Measurements from ENCODE around the gene LRP5. TPM values are rescaled to one million over a fixed set of nuclear protein-coding genes. Genes with fewer than 3 reads are reported as not detected.

Gene LRP5
- total and polyA plus RNA-seq, 9 of the 15 experiments (the other 6 are each of a cell fraction or from before 2014, with no cell fraction given) = 0.48 to 44.2 (median 13.5) TPM

DNA sequence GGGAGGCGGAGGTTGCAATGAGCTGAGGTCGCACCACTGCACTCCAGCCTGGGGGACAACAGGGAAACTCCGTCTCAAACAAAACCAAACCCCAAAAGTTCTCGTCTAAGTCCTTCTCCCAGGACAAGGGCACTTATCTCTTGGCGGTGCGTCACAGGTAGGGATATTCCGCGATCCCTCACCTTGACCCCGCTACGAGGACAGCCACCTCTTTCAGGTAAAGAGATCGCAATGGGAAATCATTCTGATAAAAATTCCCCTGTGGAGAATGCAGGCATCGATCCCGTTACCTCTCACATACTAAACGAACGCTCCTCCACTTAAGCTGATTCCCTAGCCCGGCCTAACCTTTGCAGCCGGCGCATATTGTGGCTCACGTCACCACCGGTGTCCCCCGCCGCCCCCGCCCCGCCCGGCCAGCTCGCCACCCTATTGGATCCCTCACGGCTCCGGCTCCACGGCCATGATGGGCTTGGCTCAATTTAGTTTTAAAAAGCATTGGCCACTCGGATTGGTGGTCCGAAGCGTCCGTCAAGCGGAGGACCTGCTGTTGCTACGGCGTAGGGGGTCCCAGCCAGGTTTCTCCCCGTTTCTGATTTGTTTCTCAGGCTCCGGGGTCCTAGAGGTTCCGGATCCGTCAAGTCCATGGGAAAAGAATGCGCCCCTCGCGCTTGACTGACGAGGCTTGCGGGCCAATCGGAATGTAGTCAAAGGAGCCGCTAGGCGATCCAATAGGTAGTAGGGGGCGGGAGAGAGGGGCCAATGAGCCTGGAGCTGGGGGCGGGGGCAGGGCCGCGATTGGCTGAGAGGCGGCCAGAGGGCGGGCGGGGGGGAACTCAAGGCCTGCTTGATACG, 147.7 kb downstream of the LRP5 start (continued):
- TF ChIP-seq USF2 (CRISPR knock-in tag; IDR thresholded peaks at IDR 0.05) (no peak), NRF1 (conservative IDR thresholded peaks at IDR 0.05 in 1 of 2, IDR thresholded peaks at IDR 0.05 in 1 of 2) (peak; percentile 65 to 73), ZNF384 (IDR thresholded peaks at IDR 0.05; ENCODE audit: low read depth, low read length) (no peak), CBFB (CRISPR knock-in tag; IDR thresholded peaks at IDR 0.05) (peak; percentile 92), PBX2 (CRISPR knock-in tag; IDR thresholded peaks at IDR 0.05; ENCODE audit: low read depth) (peak; percentile 71), PBX2 (tag; conservative IDR thresholded peaks at IDR 0.05; ENCODE audit: low read depth) (peak; percentile 98), RBM34 (IDR thresholded peaks at IDR 0.05; ENCODE audit: borderline replicate concordance, insufficient read depth, low read length) (no peak), ZNF586 (CRISPR knock-in tag; conservative IDR thresholded peaks at IDR 0.05) (no peak), ZNF311 (CRISPR knock-in tag; IDR thresholded peaks at IDR 0.05) (no peak), IFI16 (CRISPR knock-in tag; IDR thresholded peaks at IDR 0.05) (no peak), CCAR2 (IDR thresholded peaks at IDR 0.05; ENCODE audit: low read depth, low read length) (no peak), NR2C1 (IDR thresholded peaks at IDR 0.05) (peak; percentile 81), NR2C1 (tag; IDR thresholded peaks at IDR 0.05) (peak; percentile 85), ADNP (tag; IDR thresholded peaks at IDR 0.05) (no peak; the same call in none of the 2 replicates), ELF1 (tag; IDR thresholded peaks at IDR 0.05) (peak; percentile 19; the same call in 1 of the 2 replicates), SFPQ (IDR thresholded peaks at IDR 0.05; ENCODE audit: low read depth, low read length) (no peak), ZNF197 (CRISPR knock-in tag; IDR thresholded peaks at IDR 0.05; ENCODE audit: low read depth) (no peak), ZNF280A (IDR thresholded peaks at IDR 0.05; ENCODE audit: low read depth, partially characterized antibody) (no peak)
- TF ChIP-seq, protein P1, sequence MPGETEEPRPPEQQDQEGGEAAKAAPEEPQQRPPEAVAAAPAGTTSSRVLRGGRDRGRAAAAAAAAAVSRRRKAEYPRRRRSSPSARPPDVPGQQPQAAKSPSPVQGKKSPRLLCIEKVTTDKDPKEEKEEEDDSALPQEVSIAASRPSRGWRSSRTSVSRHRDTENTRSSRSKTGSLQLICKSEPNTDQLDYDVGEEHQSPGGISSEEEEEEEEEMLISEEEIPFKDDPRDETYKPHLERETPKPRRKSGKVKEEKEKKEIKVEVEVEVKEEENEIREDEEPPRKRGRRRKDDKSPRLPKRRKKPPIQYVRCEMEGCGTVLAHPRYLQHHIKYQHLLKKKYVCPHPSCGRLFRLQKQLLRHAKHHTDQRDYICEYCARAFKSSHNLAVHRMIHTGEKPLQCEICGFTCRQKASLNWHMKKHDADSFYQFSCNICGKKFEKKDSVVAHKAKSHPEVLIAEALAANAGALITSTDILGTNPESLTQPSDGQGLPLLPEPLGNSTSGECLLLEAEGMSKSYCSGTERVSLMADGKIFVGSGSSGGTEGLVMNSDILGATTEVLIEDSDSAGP (CRISPR knock-in tag; IDR thresholded peaks at IDR 0.05) = no peak

Measured in K562 (cell line).